H1 (cell line): ENCODE data around the gene WNT9A. TPM values are rescaled to one million over a fixed set of nuclear protein-coding genes. Genes with fewer than 3 reads are reported as not detected.

ENCODE experiments used
- ATF2 ChIP-seq: IDR thresholded peaks from 2 replicates; pipeline ENCODE4 v1.6.1; 2012; ENCODE audit warnings: low read length, inconsistent platforms
- BRCA1 ChIP-seq: IDR thresholded peaks from 2 replicates; pipeline ENCODE4 v1.6.1; 2012; ENCODE audit warnings: low read depth, low read length, improper control_type of control experiment
- CBX5 ChIP-seq: fragments of 300-800, 300-1000 bp; sonication (generic); IDR thresholded peaks from 2 replicates; pipeline ENCODE4 v1.7.1; 2016; ENCODE audit warnings: antibody characterized with exemption, low read length, low read depth
- CHD7 ChIP-seq: fragments of 300-600 bp; sonication (generic); IDR thresholded peaks from 2 replicates; pipeline ENCODE4 v1.7.1; 2012; ENCODE audit warnings: low read length, moderate library complexity, mild to moderate bottlenecking, inconsistent platforms; ENCODE audit not compliant: insufficient replicate concordance
- EP300 ChIP-seq, 2 experiments: IDR thresholded peaks; 1 replicate in 1 of 2; 2 replicates in 1 of 2; pipeline ENCODE4 v1.6.1; 2011 to 2012; ENCODE audit warnings: low read depth in 2 of 2, low read length in 2 of 2, mild to moderate bottlenecking in 2 of 2, borderline replicate concordance in 1 of 2, inconsistent platforms in 1 of 2, moderate library complexity in 1 of 2
- RNF2 ChIP-seq: fragments of 200-900, 300-1000 bp; sonication (generic); IDR thresholded peaks from 2 replicates; pipeline ENCODE4 v1.7.1; 2016; ENCODE audit warnings: borderline replicate concordance, low read depth, mild to moderate bottlenecking, antibody characterized with exemption, low read length; ENCODE audit not compliant: poor library complexity, severe bottlenecking; ENCODE audit errors: missing control alignments
- SP4 ChIP-seq: IDR thresholded peaks from 2 replicates; pipeline ENCODE4 v1.6.1; 2012; ENCODE audit warnings: low read length, inconsistent platforms
- SUZ12 ChIP-seq: fragments of 200-600 bp; sonication (generic); IDR thresholded peaks from 2 replicates; pipeline ENCODE4 v1.6.1; 2012; ENCODE audit warnings: mild to moderate bottlenecking, inconsistent platforms, low read length, moderate library complexity, mixed read lengths
- polyA plus RNA-seq, 7 experiments: library from polyadenylated mRNA; depleted of rRNA in 3 of 7; stranded (reverse) in 5 of 7; unstranded in 2 of 7; fragments of >200 nt in 5 of 7; fragments of 200-250 nt in 2 of 7; gene quantifications; 1 replicate in 5 of 7; 2 replicates in 1 of 7; 4 replicates in 1 of 7; pipeline versions ENCODE4 v1.2.1 to v1.2.3, GENCODE V29; 2011 to 2013; ENCODE audit warnings: missing spikeins in 2 of 7, mixed read lengths in 2 of 7
- total RNA-seq: library from RNA; stranded (reverse); fragmentation: NEBNext Ultra II Directional; extraction: Animal tissue kit (Norgen Biotek cat#: 25700); gene quantifications from 2 replicates; pipeline ENCODE4 v1.2.1, GENCODE V29; 2021

The WNT9A gene
- total and polyA plus RNA-seq, 2 of the 8 experiments (the other 6 are each of a cell fraction or from before 2014, with no cell fraction given): 1.1 to 1.5 TPM

- TF ChIP-seq CHD7: no peak
- no peak for TF ChIP-seq BRCA1
- no peak for TF ChIP-seq RNF2
- TF ChIP-seq ATF2: no peak
- TF ChIP-seq CBX5: no peak
- no peak for TF ChIP-seq EP300 (IDR thresholded peaks at IDR 0.05; ENCODE audit: borderline replicate concordance in 1 of 2, low read depth in 2 of 2, low read length in 2 of 2)
- no peak for TF ChIP-seq SP4
- no peak for TF ChIP-seq SUZ12
Observed at GRCh38 chr1:227891223-227891954, 56.3 kb downstream of the WNT9A start (continued).
